Osteoblast (primary cell): ENCODE measurements around the gene LRRC59. TPM values are rescaled to one million over a fixed set of nuclear protein-coding genes. Genes with fewer than 3 reads are reported as not detected.

Source experiments
- DNase-seq: peaks from one replicate; pipeline ENCODE4 v3.0.0; 2011; ENCODE audit warnings: low spot score, mixed read lengths; ENCODE audit not compliant: insufficient read length; ENCODE audit errors: missing footprints
- H2AFZ ChIP-seq: 2 replicates; pipeline ENCODE4 v1.6.0; 2011; ENCODE audit warnings: mild to moderate bottlenecking, low read length
- H3K27ac ChIP-seq: 2 replicates; pipeline ENCODE4 v1.5.1; 2011; ENCODE audit warnings: mild to moderate bottlenecking, low read depth, low read length, moderate library complexity
- H3K27me3 ChIP-seq: 2 replicates; pipeline ENCODE4 v1.6.0; 2012; ENCODE audit warnings: mild to moderate bottlenecking, control low read depth, inconsistent platforms, low read length, moderate library complexity; ENCODE audit not compliant: insufficient read depth
- H3K36me3 ChIP-seq: 2 replicates; pipeline ENCODE4 v1.5.1; 2011; ENCODE audit warnings: mild to moderate bottlenecking, low read length, control low read depth, moderate library complexity; ENCODE audit not compliant: insufficient read depth
- H3K4me1 ChIP-seq: 2 replicates; pipeline ENCODE4 v1.5.1; 2011; ENCODE audit warnings: mild to moderate bottlenecking, low read length, control low read depth, moderate library complexity; ENCODE audit not compliant: insufficient read depth
- H3K4me2 ChIP-seq: 2 replicates; pipeline ENCODE4 v1.6.0; 2011; ENCODE audit warnings: mild to moderate bottlenecking, low read length; ENCODE audit not compliant: insufficient read depth
- H3K4me3 ChIP-seq: fragments of 200-600 bp; sonication (generic); 3 replicates; pipeline ENCODE4 v1.5.1; 2012; ENCODE audit warnings: mild to moderate bottlenecking, low read length, inconsistent platforms; ENCODE audit not compliant: insufficient read depth
- H3K79me2 ChIP-seq: 2 replicates; pipeline ENCODE4 v1.6.0; 2012; ENCODE audit warnings: mild to moderate bottlenecking, low read length, control low read depth, inconsistent platforms; ENCODE audit not compliant: insufficient read depth
- H3K9me3 ChIP-seq: 2 replicates; pipeline ENCODE4 v1.5.1; 2011; ENCODE audit warnings: low read depth, low read length, control low read depth
- H4K20me1 ChIP-seq: 2 replicates; pipeline ENCODE4 v1.6.0; 2012; ENCODE audit warnings: mild to moderate bottlenecking, low read length, control low read depth; ENCODE audit not compliant: insufficient read depth
- CTCF ChIP-seq: IDR thresholded peaks from 2 replicates; pipeline ENCODE4 v1.5.1; 2011; ENCODE audit warnings: mild to moderate bottlenecking, low read depth, low read length, moderate library complexity; ENCODE audit errors: extremely low read depth
- total RNA-seq: library from RNA; depleted of rRNA; stranded (reverse); fragments of >200 nt; gene quantifications from 2 replicates; pipeline ENCODE4 v1.2.3, GENCODE V29; 2012

LRRC59 gene
- total RNA-seq, 1 donor = 121 TPM

GRCh38 chr17:50443505-50443974, 46.2 kb upstream of the LRRC59 start:
- no peak overlapping the region for H3K4me2 ChIP-seq
- peaks cover 7% of the 10 kb centered on the region for H3K79me2 ChIP-seq
- H2AFZ ChIP-seq = no peak overlapping the region
- peak; percentile 19 for DNase-seq
- peaks cover 4% of the 10 kb centered on the region for H3K4me1 ChIP-seq
- H3K9me3 ChIP-seq = no peaks in the 10 kb centered on the region
- no peak overlapping the region for H3K27ac ChIP-seq
- H3K36me3 ChIP-seq = no peaks in the 10 kb centered on the region
- H3K27me3 ChIP-seq = no peaks in the 10 kb centered on the region
- TF ChIP-seq CTCF = no peak
- peaks cover 8% of the 10 kb centered on the region for H4K20me1 ChIP-seq
- no peak overlapping the region for H3K4me3 ChIP-seq

GRCh38 chr17:50440838-50441829, 43.8 kb upstream of the LRRC59 start:
- Histone ChIP-seq H3K27me3 (no peaks in the 10 kb centered on the region), H3K36me3 (no peaks in the 10 kb centered on the region), H3K4me2 (no peak overlapping the region), H3K79me2 (peaks cover 7% of the 10 kb centered on the region), H4K20me1 (peaks cover 8% of the 10 kb centered on the region), H3K4me3 (no peak overlapping the region), H3K27ac (no peak overlapping the region), H3K9me3 (no peaks in the 10 kb centered on the region), H2AFZ (no peak overlapping the region), H3K4me1 (peaks cover 4% of the 10 kb centered on the region)
- no peak for DNase-seq
- no peak for TF ChIP-seq CTCF

- no peak overlapping the region for H2AFZ ChIP-seq
- no peak for TF ChIP-seq CTCF
- H3K4me3 ChIP-seq = no peak overlapping the region
These were observed 43.0 kb upstream of the LRRC59 start for GRCh38 chr17:50440172-50440837.

GRCh38 chr17:50439008-50439407, 41.7 kb upstream of the LRRC59 start:
- H4K20me1 ChIP-seq = peaks cover 6% of the 10 kb centered on the region

More at GRCh38 chr17:50440172-50440837, 43.0 kb upstream of the LRRC59 start:
- Histone ChIP-seq H4K20me1 (peaks cover 6% of the 10 kb centered on the region), H3K4me1 (peaks cover 4% of the 10 kb centered on the region), H3K9me3 (no peaks in the 10 kb centered on the region), H3K27ac (no peak overlapping the region), H3K79me2 (peaks cover 7% of the 10 kb centered on the region), H3K36me3 (no peaks in the 10 kb centered on the region), H3K4me2 (no peak overlapping the region), H3K27me3 (no peaks in the 10 kb centered on the region)
- DNase-seq = no peak

More at GRCh38 chr17:50439008-50439407, 41.7 kb upstream of the LRRC59 start:
- no peak overlapping the region for H3K4me3 ChIP-seq
- H2AFZ ChIP-seq = no peak overlapping the region
- no peak overlapping the region for H3K4me2 ChIP-seq
- no peak for TF ChIP-seq CTCF
- H3K27ac ChIP-seq = no peak overlapping the region
- H3K4me1 ChIP-seq = peaks cover 4% of the 10 kb centered on the region
- no peaks in the 10 kb centered on the region for H3K27me3 ChIP-seq
- peaks cover 7% of the 10 kb centered on the region for H3K79me2 ChIP-seq
- H3K9me3 ChIP-seq = no peaks in the 10 kb centered on the region
- no peak for DNase-seq
- H3K36me3 ChIP-seq = no peaks in the 10 kb centered on the region
